HepG2 (cell line): ENCODE data around the gene MBTD1. TPM values are rescaled to one million over a fixed set of nuclear protein-coding genes. Genes with fewer than 3 reads are reported as not detected.

Experiments
- BHLHE40 ChIP-seq: IDR thresholded peaks from 2 replicates; pipeline ENCODE4 v1.6.1; 2011; ENCODE audit warnings: low read length, improper control_type of control experiment
- FOXK2 ChIP-seq: fragments of 450-650 bp; IDR thresholded peaks from 2 replicates; pipeline ENCODE4 v1.6.1; 2016
- GATAD1 ChIP-seq: IDR thresholded peaks from 2 replicates; pipeline ENCODE4 v1.6.1; 2016; ENCODE audit warnings: missing genetic modification reagents, missing compliant biosample characterization
- HDAC1 ChIP-seq: sonication (generic); formaldehyde crosslinking; IDR thresholded peaks from 2 replicates; pipeline ENCODE4 v1.5.1; 2020; ENCODE audit warnings: mild to moderate bottlenecking, missing genetic modification reagents
- HINFP ChIP-seq: sonication (generic); formaldehyde crosslinking; IDR thresholded peaks from 2 replicates; pipeline ENCODE4 v1.4.0; 2020; ENCODE audit warnings: low read depth, mild to moderate bottlenecking, missing genetic modification reagents
- KDM3A ChIP-seq: IDR thresholded peaks from 2 replicates; pipeline ENCODE4 v1.6.1; 2018; ENCODE audit warnings: low read depth, missing compliant biosample characterization
- MAFG ChIP-seq: sonication (generic); formaldehyde crosslinking; IDR thresholded peaks from 2 replicates; pipeline ENCODE4 v1.5.1; 2020; ENCODE audit warnings: mild to moderate bottlenecking, missing genetic modification reagents
- NFKBIZ ChIP-seq: IDR thresholded peaks from 2 replicates; pipeline ENCODE4 v1.6.1; 2018; ENCODE audit warnings: missing genetic modification reagents, missing compliant biosample characterization
- POGZ ChIP-seq: sonication (generic); formaldehyde crosslinking; IDR thresholded peaks from 2 replicates; pipeline ENCODE4 v1.4.0; 2020; ENCODE audit warnings: mild to moderate bottlenecking, missing genetic modification reagents
- RNF2 ChIP-seq: fragments of 450-650 bp; conservative IDR thresholded peaks from 2 replicates; pipeline ENCODE4 v1.6.1; 2016; ENCODE audit warnings: low read depth
- TBX2 ChIP-seq: sonication (generic); formaldehyde crosslinking; IDR thresholded peaks from 2 replicates; pipeline ENCODE4 v1.5.0; 2020; ENCODE audit warnings: missing genetic modification reagents, mild to moderate bottlenecking, borderline replicate concordance
- TCF7 ChIP-seq: sonication (generic); IDR thresholded peaks from 2 replicates; pipeline ENCODE4 v1.6.1; 2016; ENCODE audit warnings: antibody characterized with exemption, low read depth
- TFDP2 ChIP-seq: sonication (generic); formaldehyde crosslinking; IDR thresholded peaks from 2 replicates; pipeline ENCODE4 v1.4.0; 2020; ENCODE audit warnings: missing genetic modification reagents
- YEATS4 ChIP-seq: sonication (generic); formaldehyde crosslinking; IDR thresholded peaks from 2 replicates; pipeline ENCODE4 v1.4.0; 2020; ENCODE audit warnings: missing genetic modification reagents, borderline replicate concordance
- ZBTB10 ChIP-seq: sonication (generic); formaldehyde crosslinking; IDR thresholded peaks from 2 replicates; pipeline ENCODE4 v1.4.0; 2020; ENCODE audit warnings: missing genetic modification reagents, borderline replicate concordance
- ZBTB20 ChIP-seq: sonication (generic); formaldehyde crosslinking; IDR thresholded peaks from 2 replicates; pipeline ENCODE4 v1.8.1; 2023; ENCODE audit warnings: missing genetic modification reagents, low read depth, mild to moderate bottlenecking, borderline replicate concordance
- ZBTB42 ChIP-seq: sonication (generic); formaldehyde crosslinking; IDR thresholded peaks from 2 replicates; pipeline ENCODE4 v1.5.0; 2020; ENCODE audit warnings: mild to moderate bottlenecking, missing genetic modification reagents
- ZFP1 ChIP-seq: IDR thresholded peaks from 2 replicates; pipeline ENCODE4 v1.6.1; 2016
- ZNF253 ChIP-seq: sonication (generic); formaldehyde crosslinking; IDR thresholded peaks from 2 replicates; pipeline ENCODE4 v1.8.0; 2022; ENCODE audit warnings: mild to moderate bottlenecking, missing genetic modification reagents, borderline replicate concordance
- ZNF30 ChIP-seq: sonication (generic); formaldehyde crosslinking; IDR thresholded peaks from 2 replicates; pipeline ENCODE4 v1.5.0; 2020; ENCODE audit warnings: mild to moderate bottlenecking, missing genetic modification reagents
- ZNF383 ChIP-seq: sonication (generic); formaldehyde crosslinking; IDR thresholded peaks from 2 replicates; pipeline ENCODE4 v1.4.0; 2020; ENCODE audit warnings: missing genetic modification reagents, mild to moderate bottlenecking, borderline replicate concordance
- ZNF484 ChIP-seq: sonication (generic); formaldehyde crosslinking; IDR thresholded peaks from 2 replicates; pipeline ENCODE4 v1.5.1; 2020; ENCODE audit warnings: mild to moderate bottlenecking, low read depth, missing genetic modification reagents, borderline replicate concordance
- ZNF550 ChIP-seq: sonication (generic); formaldehyde crosslinking; IDR thresholded peaks from 2 replicates; pipeline ENCODE4 v1.4.0; 2020; ENCODE audit warnings: mild to moderate bottlenecking, missing genetic modification reagents, borderline replicate concordance
- ZNF597 ChIP-seq: sonication (generic); formaldehyde crosslinking; IDR thresholded peaks from 2 replicates; pipeline ENCODE4 v1.5.0; 2020; ENCODE audit warnings: missing genetic modification reagents
- polyA plus RNA-seq, 8 experiments: library from polyadenylated mRNA; depleted of rRNA in 3 of 8; stranded (reverse) in 7 of 8; unstranded in 1 of 8; fragments of >200 nt; fragmentation: Illumina TruSeq in 4 of 8; extraction: Trizol in 4 of 8; gene quantifications; 2 replicates each; pipeline versions ENCODE4 v1.2.1 to v1.2.3, GENCODE V29; 2011 to 2016; ENCODE audit warnings: low read depth in 4 of 8, missing spikeins in 1 of 8, mixed read lengths in 1 of 8; ENCODE audit not compliant: insufficient read depth in 1 of 8
- total RNA-seq, 5 experiments: library from RNA; depleted of rRNA; stranded (reverse); fragments of >200 nt; fragmentation: Illumina TruSeq; extraction: Trizol; gene quantifications; 2 replicates each; pipeline ENCODE4 v1.2.3, GENCODE V29; 2016; ENCODE audit warnings: low read depth in 1 of 5

The MBTD1 gene
- total and polyA plus RNA-seq, 2 of the 13 experiments (the other 11 are each of a cell fraction or from before 2014, with no cell fraction given): 20.9 TPM

GRCh38 chr17:51260237-51261023, 581 bp upstream of the MBTD1 start, which contains the start of gene UTP18 (continued):
- TF ChIP-seq ZNF253 (CRISPR knock-in tag) (peak; percentile 90; the same call in 1 of the 2 replicates), ZBTB20 (CRISPR knock-in tag) (peak; percentile 74; the same call in 1 of the 2 replicates), TCF7 (no peak), FOXK2 (peak; percentile 99), ZBTB10 (no peak), TBX2 (CRISPR knock-in tag) (peak; percentile 92), MAFG (CRISPR knock-in tag) (no peak), GATAD1 (peak; percentile 73; the same call in 1 of the 2 replicates), POGZ (CRISPR knock-in tag) (peak; percentile 31), BHLHE40 (peak; percentile 96), ZBTB42 (CRISPR knock-in tag) (peak; percentile 67; the same call in 1 of the 2 replicates), ZNF550 (CRISPR knock-in tag) (no peak; the same call in none of the 2 replicates), ZNF383 (CRISPR knock-in tag) (peak; percentile 85; the same call in 1 of the 2 replicates), HDAC1 (CRISPR knock-in tag) (peak; percentile 94), KDM3A (CRISPR knock-in tag) (0 out of 2 replicates have a peak, but pooled peaks have one; percentile 32), ZNF597 (CRISPR knock-in tag) (no peak), ZNF30 (CRISPR knock-in tag) (peak; percentile 85; the same call in 1 of the 2 replicates), ZFP1 (0 out of 2 replicates have a peak, but pooled peaks have one; percentile 47), ZNF484 (CRISPR knock-in tag) (peak; percentile 85; the same call in 1 of the 2 replicates), HINFP (CRISPR knock-in tag) (peak; percentile 79; the same call in 1 of the 2 replicates), NFKBIZ (CRISPR knock-in tag) (peak; percentile 29), RNF2 (peak; percentile 95), YEATS4 (peak; percentile 95), TFDP2 (CRISPR knock-in tag) (peak; percentile 91)
